Islet precursor cell (in vitro differentiated cells): ENCODE results near the gene ACSL6.

Experiments
- DNase-seq: peaks from one replicate; pipeline ENCODE4 v3.0.0-alpha.2; 2018

Gene ACSL6

DNA sequence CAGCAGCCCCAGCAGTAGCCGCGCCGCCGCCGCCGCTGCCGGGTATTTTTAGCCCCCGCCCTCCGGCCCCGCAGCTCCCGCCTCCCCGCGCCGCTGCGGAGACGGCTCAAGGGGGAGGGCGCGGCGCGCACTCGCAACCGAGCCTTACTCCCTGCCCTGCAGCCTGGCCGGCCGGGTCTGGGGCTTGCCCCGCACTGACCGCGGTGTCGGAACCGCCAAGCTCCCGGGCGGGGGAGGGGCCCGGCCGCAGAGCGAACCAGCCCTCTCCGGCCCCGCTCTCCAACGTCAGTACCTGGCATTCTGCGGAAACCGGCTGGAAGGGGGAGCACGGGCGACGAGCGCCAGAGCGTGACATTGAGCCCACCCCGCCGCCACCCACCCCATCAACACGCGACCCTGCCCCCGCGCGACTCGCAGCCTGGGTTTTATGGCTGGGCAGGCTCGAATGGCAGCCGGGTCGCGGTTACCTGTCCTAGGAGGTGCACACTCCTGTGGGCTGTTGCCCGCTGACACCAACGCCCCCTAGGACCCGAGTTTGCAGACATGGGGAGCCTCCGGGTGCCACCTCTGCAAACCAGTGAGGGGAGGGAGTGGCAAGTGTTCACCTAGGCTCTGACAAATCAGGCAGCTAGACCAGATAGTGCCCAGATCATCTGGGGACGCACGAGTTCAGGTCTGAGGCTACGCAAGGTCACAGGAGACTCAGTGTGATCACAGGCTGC lies at the start of gene ACSL6:
ACSL6 (minus strand) TSS at position 37 of the 722 bp plus-strand sequence. CDS start 105 bp downstream, outside the sequence.
- DNase-seq, result peak; percentile 64

DNA sequence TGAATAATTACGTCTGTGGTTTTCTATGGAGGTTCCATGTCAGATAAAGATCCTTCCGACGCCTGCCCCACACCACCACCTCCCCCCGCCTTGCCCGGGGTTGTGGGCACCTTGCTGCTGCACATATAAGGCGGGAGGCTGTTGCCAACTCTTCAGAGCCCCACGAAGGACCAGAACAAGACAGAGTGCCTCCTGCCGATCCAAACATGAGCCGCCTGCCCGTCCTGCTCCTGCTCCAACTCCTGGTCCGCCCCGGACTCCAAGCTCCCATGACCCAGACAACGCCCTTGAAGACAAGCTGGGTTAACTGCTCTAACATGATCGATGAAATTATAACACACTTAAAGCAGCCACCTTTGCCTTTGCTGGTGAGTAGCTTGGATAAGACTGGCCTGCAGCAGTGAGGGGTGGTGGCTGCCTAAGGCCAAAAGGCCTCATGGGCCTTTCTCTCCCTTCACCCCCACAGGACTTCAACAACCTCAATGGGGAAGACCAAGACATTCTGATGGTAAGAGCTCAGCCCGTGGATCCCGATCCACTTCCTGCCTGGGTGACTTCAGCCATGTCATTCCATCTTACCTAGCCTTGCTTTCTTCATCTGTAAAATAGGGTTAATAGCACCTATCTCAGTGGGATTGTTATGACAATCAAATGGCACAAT lies 49.2 kb upstream of the ACSL6 start, which contains the start of gene IL3:
IL3 (plus strand) TSS at position 155 of the 661 bp plus-strand sequence; CDS start at position 207, 52 bp downstream.
- DNase-seq, result peak; percentile 37

DNA sequence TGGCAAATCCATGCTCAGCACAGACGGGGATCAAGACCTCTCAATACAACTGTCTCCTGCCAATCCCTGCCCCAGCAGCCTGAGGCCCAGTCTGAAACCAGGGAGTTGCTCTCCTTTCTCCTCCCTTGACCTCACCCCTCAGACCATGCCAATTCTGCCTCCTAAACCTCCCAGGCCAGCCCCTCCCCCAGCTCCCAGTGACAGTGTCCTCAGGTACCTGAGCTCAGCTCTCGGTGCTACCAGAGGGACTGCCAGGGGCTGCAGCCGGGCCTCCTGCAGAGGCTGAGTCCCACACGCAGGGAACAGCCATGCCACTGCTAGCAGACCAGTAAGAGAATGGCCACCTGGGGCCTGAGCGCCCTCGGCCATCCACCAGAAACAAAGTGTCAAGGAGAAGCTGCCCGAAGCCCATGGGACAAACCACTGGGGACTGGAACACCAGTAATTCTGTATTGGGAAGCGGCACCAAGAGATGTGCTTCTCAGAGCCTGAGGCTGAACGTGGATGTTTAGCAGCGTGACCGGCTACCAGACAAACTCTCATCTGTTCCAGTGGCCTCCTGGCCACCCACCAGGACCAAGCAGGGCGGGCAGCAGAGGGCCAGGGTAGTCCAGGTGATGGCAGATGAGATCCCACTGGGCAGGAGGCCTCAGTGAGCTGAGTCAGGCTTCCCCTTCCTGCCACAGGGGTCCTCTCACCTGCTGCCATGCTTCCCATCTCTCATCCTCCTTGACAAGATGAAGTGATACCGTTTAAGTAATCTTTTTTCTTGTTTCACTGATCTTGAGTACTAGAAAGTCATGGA lies 48.4 kb upstream of the ACSL6 start:
- peak; percentile 47 for DNase-seq

- DNase-seq, result peak; percentile 45
These were observed 47.7 kb upstream of the ACSL6 start for GRCh38 chr5:132059043-132059695.

DNA sequence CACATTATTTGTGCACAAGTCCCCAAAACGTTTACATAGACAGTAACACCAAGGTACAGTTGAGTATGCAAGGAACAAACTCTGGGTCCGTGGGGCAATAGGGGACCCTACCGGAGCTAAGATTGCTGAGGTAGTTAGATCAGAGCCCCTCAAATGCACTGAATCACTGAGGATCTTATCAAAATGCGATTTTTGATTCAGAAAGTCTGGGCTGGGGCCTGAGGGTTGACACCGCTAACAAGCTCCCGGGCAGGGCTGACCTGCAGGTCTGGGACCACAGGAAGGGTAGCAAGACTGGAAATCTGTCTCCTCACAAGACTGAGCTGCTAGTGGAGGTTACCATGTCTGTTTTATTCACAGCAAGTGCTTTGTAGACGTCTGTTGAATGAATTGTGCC lies 47.2 kb upstream of the ACSL6 start:
- no peak for DNase-seq

- no peak for DNase-seq
These were observed 46.2 kb upstream of the ACSL6 start for GRCh38 chr5:132057498-132058255.

- DNase-seq, result peak; percentile 45
These were observed 45.4 kb upstream of the ACSL6 start for GRCh38 chr5:132056610-132057497.

- DNase-seq, result no peak
These were observed 44.6 kb upstream of the ACSL6 start for GRCh38 chr5:132055808-132056609.

DNA sequence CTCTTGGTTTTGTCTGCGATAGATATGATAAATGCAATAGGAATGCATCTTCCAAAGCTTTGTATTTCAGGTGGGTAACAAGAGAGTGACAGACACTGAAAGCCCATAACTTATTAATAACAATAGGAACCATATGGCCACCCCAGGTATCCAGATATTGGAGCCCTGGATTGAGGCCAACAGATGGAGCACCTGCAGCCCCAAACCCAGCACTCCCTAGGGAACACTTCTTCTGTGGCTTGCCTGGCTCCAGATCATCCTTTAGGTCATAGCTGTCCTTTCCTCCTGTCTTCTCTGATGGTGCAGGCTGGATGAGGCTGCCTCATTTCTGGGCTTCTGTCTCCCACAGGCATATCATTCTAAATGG lies 44.0 kb upstream of the ACSL6 start:
- DNase-seq, result no peak

GRCh38 chr5:132054697-132055440 lies 43.4 kb upstream of the ACSL6 start:
- DNase-seq, result no peak

DNA sequence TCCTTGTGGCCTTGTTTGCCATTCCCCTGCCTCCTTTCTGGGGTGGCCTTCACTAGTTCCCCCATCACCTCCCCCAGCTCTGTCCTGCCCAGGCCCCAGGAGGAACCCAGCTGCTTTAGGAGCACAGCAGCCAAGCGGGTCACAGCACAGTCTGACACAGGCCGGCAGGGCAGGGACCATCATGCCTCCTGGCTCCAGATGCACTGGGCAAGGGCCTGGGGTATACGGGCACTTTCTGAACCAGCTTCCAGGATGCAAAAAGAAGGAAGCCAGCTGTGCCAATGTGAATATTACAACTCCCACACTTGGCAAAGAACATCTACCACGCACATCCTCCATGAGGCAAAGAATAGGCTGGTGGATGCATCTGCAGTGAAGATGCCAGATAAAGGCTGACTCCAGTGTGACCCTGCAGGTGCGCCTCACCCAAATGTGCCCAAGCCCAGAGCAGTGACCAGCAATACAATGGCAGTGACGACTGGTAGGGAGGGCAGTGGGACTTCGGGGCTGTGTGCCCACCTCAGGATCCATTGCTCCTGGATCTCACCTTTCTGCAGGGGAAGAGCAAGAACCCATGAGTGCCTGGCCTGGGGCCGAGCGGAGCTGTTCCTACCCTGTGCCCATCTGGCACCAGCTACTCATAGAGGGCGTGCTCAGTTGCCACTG lies 42.7 kb upstream of the ACSL6 start:
- DNase-seq, result no peak

- DNase-seq, result peak; percentile 40
These were observed 42.0 kb upstream of the ACSL6 start for GRCh38 chr5:132053483-132053882.

- no peak for DNase-seq
These were observed 41.1 kb upstream of the ACSL6 start for GRCh38 chr5:132052520-132052919.

GRCh38 chr5:132050661-132051552 lies 39.4 kb upstream of the ACSL6 start:
- DNase-seq, result no peak

DNA sequence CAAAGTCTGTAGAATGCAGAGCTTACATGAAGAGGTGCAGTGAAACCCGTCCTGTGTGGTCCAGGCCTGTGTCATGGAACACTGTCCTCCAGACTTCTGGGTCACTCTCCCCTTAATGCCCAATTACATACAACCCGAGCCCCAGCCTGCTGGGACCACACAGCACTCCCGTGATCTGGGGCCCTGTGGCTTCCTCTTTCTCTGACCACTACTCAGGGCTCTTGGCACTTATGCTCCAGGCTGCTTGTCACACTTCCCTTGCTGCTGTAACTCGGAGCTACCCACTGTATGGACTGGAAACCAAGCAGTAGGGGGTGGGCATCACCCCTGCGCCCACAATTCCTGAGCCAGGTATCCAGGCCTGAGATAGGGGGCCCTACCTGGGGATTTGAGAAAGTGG lies 38.7 kb upstream of the ACSL6 start:
- DNase-seq, result no peak

- peak; percentile 48 for DNase-seq
These were observed 38.1 kb upstream of the ACSL6 start for GRCh38 chr5:132049559-132049958.

- no peak for DNase-seq
These were observed 37.6 kb upstream of the ACSL6 start for GRCh38 chr5:132049093-132049492.

- DNase-seq, result no peak
These were observed 35.4 kb upstream of the ACSL6 start for GRCh38 chr5:132046880-132047299.
